Skin of body (tissue), 2 donors: ENCODE data around the gene ZFYVE28. TPM values are rescaled to one million over a fixed set of nuclear protein-coding genes. Genes with fewer than 3 reads are reported as not detected.
"Not testable (repeated sequence)": the region's sequence is repeated elsewhere in the genome, so short reads cannot be mapped to it uniquely, and the experiment has no call there.

Experiments
- DNase-seq: peaks from one replicate; lab custom pipeline; 2025; lab: John Stamatoyannopoulos, UW
- total RNA-seq: library from RNA; depleted of rRNA; stranded (reverse); fragments of >200 nt; gene quantifications from one replicate; pipeline ENCODE4 v1.2.3, GENCODE V29; 2014

ZFYVE28 gene
- total RNA-seq, 1 donor from 2014 or later, result 5.1 TPM

GRCh38 chr4:2390784-2391421 lies 27.5 kb downstream of the ZFYVE28 start:
- DNase-seq, result no peak

- DNase-seq, result no peak
Observed at GRCh38 chr4:2390146-2390545, 28.3 kb downstream of the ZFYVE28 start.

DNA sequence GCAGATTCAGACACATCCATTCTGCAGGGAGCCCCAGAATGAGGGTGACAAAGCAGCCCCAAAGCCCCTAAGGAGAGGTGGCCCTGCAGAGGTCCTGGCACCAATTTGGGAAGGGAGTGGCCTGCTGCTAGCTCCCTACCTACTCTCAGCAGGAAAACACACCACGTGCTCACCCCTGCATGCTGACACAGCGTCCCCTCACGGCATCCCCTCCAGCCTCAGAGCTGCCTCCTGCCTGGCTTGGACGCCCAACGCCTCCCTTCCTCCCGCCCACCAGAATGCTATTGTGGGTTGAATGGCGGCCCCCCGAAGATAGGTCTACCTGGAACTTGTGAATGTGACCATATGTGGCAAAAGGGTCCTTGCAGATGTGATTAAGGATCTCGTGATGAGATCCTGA lies 28.8 kb downstream of the ZFYVE28 start:
- DNase-seq, result no peak

DNA sequence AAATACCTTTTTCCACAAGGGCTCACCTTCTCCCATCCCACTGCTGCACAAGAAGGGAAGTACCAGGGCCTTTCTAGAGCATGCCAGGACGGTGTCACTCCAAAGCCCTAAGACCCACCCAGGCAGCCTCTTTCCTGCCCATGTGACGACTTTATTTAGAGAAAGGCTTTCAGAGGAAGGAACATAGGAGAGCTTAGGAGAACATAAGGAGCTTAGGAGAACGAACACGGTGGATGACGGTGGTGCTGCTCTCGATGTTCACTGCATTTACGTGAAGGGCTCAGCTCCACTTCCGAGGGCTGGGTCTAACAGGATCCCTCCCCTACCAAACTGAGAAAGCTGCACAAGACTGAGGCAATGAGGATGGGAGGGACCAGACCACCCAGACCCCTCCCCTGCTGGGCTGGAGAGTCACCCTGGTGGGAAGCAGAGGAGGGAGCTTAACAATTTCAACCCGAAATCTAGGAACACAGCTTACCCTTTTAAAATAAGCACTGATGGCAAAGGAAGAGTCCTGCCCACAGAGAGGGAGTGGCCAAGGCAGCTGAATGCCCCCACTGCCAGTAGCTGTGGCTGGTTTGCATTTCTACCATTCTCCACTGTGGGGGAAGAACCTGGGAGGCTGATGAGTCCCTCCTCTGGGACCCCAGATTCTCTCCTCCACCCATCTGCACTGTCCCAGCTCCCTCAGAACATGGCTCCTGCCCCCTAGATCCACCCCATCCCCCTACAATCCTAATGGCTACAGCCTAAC lies 29.8 kb downstream of the ZFYVE28 start:
- DNase-seq, result no peak

GRCh38 chr4:2387829-2388228 lies 30.6 kb downstream of the ZFYVE28 start:
- no peak for DNase-seq

DNA sequence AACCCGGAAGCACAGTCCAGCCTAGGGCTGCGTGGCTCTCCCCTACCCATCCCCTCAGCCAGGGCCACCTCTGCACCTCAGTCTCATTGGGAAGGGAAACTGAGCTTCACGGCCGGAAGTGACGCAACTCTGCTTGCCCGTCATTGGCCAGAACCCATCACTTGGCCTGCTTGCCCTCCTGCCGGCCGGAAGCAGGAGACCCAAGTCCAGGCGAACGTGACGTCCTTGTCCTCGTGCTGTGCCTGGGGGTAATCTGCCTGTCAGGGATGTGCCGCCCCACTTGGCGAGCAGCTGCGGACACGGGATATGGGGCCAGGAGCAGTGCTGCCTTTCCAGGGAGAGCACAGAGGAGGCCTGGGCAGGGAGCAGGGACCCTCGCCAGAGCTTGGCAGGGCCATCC lies 31.2 kb downstream of the ZFYVE28 start:
- DNase-seq, result no peak

DNA sequence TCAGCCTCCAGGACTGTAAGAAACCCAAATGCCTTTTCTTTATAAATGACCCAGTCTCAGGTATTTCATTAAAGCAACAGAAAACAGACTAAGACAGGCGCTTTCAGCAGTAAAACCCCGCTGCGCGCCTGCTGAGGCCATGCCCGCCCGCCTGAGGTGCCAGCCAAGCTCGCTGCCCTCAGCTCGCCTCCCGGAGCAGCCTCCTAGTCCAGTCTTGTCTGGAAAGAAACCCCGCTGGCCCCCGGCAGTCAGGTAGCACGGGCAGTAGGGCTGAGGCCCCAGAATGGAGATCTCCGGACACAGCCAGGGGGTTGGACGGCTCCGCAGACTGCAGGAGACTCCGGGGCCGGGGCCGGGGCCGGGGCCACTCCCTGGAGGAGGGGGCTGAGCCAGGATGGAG lies 31.7 kb downstream of the ZFYVE28 start:
- DNase-seq, result no peak

- DNase-seq, result no peak
Observed at GRCh38 chr4:2385516-2385915, 32.9 kb downstream of the ZFYVE28 start.

DNA sequence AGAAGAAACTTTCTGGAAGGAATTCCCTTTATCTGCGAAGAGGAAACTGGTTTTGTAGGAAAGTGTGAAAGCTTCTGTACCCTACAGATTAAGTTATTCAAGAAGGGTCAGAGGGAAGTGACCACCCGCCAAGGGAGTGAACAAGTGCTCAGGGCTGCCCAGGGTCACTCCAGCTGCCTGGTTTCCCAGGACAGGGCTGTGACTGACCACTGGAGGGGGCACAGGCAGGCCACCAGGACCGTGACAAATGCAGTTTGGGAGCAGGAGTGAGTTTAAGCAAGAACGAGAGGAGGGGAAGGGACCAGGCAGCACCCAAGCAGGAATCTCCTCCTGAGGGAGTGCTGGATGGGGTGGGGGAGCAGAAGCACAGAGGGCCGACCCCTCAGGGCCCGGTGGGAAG lies 34.2 kb downstream of the ZFYVE28 start:
- DNase-seq, result no peak

GRCh38 chr4:2383760-2384159 lies 34.7 kb downstream of the ZFYVE28 start:
- DNase-seq, result no peak

GRCh38 chr4:2383220-2383631 lies 35.2 kb downstream of the ZFYVE28 start:
- not testable (repeated sequence) for DNase-seq

DNA sequence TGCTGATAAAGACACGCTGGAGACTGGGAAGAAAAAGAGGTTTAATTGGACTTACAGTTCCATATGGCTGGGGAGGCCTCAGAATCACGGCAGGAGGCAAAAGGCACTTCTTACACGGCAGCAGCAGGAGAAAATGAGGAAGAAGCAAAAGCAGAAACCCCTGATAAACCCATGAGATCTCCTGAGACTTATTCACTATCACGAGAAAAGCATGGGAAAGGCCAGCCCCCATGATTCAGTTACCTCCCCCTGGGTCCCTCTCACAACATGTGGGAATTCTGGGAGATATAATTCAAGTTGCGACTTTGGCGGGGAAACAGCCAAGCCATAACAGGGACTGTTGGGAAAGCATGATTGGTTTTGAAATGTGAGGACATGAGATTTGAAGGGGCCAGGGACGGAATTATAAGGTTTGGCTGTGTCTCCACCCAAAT lies 35.7 kb downstream of the ZFYVE28 start:
- DNase-seq, result not testable (repeated sequence)

DNA sequence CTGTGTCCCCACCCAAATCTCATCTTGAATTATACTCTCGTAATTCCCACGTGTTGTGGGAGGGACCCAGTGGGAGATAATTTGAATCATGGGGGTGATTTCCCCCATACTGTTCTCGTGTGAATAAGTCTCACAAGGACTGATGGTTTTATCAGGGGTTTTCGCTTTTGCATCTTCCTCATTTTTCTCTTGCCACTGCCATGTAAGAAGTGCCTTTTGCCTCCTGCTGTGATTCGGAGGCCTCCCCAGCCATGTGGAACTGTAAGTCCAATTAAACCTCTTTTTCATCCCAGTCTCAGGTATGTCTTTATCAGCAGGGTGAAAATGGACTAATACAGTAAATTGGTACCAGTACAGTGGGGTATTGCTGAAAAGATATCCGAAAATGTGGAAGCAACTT lies 37.9 kb downstream of the ZFYVE28 start:
- not testable (repeated sequence) for DNase-seq

DNA sequence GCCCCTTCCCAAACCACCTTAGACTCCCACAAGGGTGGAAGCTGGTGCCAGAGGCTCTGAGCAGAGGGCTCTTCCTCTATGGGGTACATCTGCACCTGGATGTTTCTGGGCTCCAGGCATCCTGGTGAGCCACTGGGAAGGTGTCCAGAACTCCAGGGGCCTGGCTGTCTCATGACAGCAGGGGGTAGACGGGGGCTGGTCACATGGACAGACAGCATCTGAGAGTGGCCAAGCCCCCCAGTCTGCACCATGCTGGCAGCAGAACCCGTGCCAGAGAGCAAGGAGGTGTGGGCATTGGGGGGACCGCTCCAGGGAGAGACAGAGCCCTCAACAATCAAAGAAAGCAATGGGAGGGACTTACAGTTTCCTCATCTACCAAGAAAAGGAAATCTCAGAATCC lies 39.5 kb downstream of the ZFYVE28 start:
- no peak for DNase-seq

DNA sequence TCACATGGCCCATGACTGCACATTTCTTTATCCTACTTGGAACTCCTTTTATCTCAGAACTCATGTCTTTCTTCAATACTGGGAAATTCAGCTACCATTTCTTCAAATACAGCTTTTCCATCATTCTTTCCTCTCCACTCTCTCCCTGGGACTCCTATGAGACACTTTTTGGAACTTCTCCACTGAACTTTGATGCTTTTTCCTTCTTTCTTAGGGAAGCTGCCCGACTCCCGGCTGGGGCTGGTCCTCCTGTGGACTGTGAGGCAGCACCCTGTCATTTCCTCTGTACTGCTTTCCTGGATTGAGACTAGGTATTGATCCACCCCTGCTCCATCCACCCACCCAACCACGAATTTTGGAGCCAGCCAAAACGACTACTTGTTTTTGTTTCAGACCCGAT lies 40.0 kb downstream of the ZFYVE28 start:
- DNase-seq, result no peak

- DNase-seq, result no peak
Observed at GRCh38 chr4:2377241-2377640, 41.2 kb downstream of the ZFYVE28 start.

DNA sequence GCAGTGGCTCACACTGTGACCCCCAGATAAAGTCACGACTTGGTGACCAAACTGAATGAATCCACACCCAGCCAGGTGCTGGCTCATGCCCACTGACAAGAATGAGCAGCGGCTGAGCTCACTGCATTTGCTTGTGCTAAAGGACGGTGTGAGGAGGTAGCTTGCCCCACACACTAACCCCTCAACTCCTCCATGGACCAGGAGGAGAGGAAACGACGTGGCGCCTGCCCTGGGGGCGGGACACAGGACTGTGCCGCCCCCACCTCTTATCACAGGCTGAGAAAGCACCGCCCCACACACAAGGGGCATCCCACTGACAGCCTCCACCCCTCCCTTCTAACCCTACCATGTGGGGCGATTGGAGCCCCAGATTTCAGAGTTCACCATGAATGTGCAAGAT lies 43.0 kb downstream of the ZFYVE28 start:
- no peak for DNase-seq

DNA sequence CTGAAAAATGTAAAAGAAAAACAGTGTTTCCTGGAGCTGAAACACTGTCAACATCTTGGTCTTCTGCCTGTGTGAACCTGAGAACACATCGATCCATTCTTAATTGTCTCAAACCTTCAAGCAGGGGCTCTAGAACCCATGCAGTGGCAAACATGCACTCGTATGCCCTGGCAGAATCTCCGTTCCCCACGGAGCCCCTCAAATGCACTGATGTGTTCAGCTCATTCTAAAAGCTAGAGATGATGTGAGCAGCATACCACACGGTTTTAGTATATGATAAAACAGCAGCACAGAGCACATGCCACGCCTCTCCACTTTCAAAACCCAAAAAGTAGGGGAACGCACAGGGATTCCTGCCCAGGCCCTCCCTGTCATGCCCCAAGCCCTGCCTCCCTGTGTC lies 44.9 kb downstream of the ZFYVE28 start:
- DNase-seq, result no peak

DNA sequence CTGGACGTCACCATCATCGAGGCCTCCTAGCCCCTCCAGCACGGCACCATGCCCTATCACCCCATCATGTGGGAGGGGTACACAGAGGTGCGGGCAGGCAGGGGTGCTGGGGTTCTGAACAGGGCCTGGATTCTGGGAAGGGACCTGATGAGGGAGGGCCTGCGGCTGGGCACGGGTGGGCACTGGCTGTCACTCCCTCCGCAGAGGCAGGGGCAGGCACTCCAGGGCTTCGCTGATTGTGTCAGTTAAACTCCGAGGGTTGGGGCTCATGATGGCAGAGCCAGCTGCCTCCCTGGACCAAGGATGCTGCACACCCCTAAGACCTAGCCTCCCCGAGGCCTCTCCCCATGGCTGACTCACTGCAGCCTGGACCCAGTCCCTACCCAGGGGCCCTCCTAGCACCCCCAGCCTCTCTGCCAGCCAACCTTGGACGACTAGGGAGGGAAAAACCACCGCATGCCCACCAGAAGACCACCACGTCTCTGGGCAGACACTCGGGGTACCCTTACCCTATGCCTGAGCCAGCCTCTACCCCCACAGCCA lies 45.9 kb downstream of the ZFYVE28 start:
- no peak for DNase-seq

- DNase-seq, result no peak
Observed at GRCh38 chr4:2371765-2372487, 46.5 kb downstream of the ZFYVE28 start.

DNA sequence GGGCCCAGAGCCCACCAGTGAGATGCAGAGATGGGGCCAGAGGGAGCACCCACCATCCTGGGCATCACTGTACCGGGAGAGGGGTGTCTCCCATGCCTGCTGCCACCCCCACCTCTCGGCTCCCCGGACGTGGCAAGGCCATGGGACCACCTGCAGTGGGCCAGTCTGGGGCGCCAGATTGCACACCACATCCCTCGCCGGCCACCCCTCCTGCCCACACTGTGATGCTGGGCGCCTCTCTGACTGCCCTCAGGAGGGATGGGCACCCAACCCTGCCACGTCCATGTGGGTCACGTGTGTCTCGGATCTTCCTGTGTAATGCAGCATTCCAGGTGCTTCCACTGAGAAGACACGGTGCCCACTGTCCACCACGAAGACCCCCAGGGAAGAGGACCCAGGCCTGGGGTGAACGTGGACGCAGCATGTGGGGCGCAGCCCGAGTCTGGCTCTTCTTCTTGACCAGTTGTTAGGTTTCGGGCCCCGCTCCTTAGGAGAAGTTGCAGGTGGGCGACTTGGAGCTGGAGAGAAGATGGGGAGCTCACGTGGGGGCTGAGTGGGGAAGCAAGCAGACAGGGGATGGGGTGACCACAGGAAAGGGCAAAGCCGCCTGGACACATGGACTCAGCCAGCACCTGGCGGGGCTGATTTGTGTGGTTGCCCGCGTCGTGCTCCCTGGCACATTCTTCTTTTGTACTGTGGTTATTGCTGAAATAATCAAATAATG lies 47.7 kb downstream of the ZFYVE28 start:
- no peak for DNase-seq
